ENCODE data around the gene SEC62.

DNA sequence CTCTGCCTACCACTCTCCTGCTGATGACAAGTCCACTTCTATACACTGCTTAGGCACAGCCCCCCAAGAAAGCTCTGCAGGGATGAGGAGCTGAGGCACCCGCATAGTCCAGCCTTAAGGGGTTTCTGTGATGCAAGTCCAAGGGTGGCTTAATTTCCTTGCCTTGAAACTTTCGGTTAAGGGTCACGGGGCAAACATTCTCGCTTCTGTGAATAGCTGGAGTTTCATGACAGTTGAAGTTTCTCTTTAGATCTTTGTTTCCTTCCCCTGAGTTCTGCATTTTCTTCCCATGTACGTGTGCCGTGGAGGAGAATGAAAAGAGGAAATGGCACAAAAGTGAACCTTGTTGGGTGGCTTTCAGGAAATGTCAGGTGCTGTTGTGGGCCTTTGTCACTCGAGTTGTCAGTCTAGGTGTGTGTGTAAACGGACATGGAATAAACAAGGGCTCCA is 78.2 kb downstream of the SEC62 start:
- TF ChIP-seq, protein P1, sequence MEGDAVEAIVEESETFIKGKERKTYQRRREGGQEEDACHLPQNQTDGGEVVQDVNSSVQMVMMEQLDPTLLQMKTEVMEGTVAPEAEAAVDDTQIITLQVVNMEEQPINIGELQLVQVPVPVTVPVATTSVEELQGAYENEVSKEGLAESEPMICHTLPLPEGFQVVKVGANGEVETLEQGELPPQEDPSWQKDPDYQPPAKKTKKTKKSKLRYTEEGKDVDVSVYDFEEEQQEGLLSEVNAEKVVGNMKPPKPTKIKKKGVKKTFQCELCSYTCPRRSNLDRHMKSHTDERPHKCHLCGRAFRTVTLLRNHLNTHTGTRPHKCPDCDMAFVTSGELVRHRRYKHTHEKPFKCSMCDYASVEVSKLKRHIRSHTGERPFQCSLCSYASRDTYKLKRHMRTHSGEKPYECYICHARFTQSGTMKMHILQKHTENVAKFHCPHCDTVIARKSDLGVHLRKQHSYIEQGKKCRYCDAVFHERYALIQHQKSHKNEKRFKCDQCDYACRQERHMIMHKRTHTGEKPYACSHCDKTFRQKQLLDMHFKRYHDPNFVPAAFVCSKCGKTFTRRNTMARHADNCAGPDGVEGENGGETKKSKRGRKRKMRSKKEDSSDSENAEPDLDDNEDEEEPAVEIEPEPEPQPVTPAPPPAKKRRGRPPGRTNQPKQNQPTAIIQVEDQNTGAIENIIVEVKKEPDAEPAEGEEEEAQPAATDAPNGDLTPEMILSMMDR (IDR thresholded peaks at IDR 0.05): no peak
- no peak for TF ChIP-seq POLR2A (IDR thresholded peaks at IDR 0.05)
